ENCODE data around the gene MYOM1. TPM values are rescaled to one million over a fixed set of nuclear protein-coding genes. Genes with fewer than 3 reads are reported as not detected.

MYOM1 gene
- 0.42 TPM for polyA plus RNA-seq (2013, experiment 1 of 2)
- polyA plus RNA-seq (2013, experiment 2 of 2): 0.46 TPM

DNA sequence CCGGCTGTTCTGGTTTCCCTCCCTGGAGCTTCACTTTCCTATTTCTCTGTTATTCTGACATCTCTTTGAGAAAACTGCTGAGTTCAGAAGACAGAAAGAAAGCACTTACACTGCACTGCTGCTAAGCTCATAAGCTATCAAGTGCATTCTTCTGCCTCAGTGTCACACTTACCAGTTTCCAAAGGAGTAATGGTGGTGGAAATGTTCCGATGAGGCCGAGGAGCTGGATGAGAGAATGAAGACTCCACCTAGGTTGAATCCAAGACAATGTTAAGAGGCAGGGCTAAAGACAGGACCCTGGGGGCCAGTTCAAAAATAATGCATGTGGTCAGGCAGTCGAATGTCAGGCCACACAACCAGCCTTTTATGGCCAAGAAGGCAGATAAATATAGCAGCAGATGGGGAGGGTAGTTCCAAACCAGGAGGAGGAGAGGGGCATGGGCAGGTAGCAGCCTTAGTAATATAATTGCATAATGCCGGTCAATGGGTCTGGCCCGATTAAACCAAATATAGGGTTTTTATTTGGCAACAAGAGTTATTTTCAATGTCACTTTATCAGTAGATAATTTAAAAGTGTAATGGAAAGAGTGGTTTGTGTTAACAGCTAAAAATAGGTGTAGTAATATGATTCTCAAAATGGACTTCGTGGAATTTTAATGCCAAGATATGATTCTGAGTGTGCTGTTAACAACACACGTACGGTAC lies at the start of gene MYOM1:
Gene MYOM1 (minus strand): TSS at position 338 of the 705 bp plus-strand sequence. CDS start 4,745 bp downstream, outside the sequence.
- H3K4ac ChIP-seq (ENCODE audit: low read length): no peak within 1 kb of the TSS
- no peaks in the 10 kb centered on the region for H3K36me3 ChIP-seq (replicated peaks in 1 of 2; ENCODE audit: control insufficient read depth in 2 of 2, insufficient read depth in 2 of 2, low read length in 2 of 2)
- no CpG with 5 or more reads among the region's 9 CpGs for WGBS, 2 donors (ENCODE audit: extremely low coverage in 2 of 2, insufficient read length in 2 of 2, insufficient replicate concordance in 1 of 2)
- H4K91ac ChIP-seq (ENCODE audit: low read depth, low read length, poor library complexity): no peak within 1 kb of the TSS
- no peaks in the 10 kb centered on the region for H3K79me1 ChIP-seq (ENCODE audit: low read depth, low read length)
- H3K9me3 ChIP-seq (replicated peaks in 1 of 2; ENCODE audit: control insufficient read depth in 2 of 2, insufficient read depth in 1 of 2, low read depth in 1 of 2, low read length in 2 of 2): no peaks in the 10 kb centered on the region
- H2BK12ac ChIP-seq (ENCODE audit: low read length): no peak within 1 kb of the TSS
- H2BK5ac ChIP-seq (ENCODE audit: low read length): no peak within 1 kb of the TSS
- no peak for DNase-seq (ENCODE audit: low spot score)
- no peak within 1 kb of the TSS for H3K23ac ChIP-seq (ENCODE audit: low read depth, low read length, poor library complexity)
- H3K4me2 ChIP-seq (ENCODE audit: insufficient read depth, low read length, poor library complexity, severe bottlenecking): no peak within 1 kb of the TSS
- no peak within 1 kb of the TSS for H3K4me3 ChIP-seq (ENCODE audit: low read length in 2 of 2)
- H2AFZ ChIP-seq (ENCODE audit: low read length): peak within 1 kb of the TSS; percentile 66
- peaks cover 0 to 8% of the 10 kb centered on the region in 2 donors for H3K4me1 ChIP-seq (ENCODE audit: control insufficient read depth in 2 of 2, insufficient read depth in 1 of 2, low read depth in 1 of 2, low read length in 2 of 2)
- no peak within 1 kb of the TSS for H2BK15ac ChIP-seq (ENCODE audit: low read length)
- H2AK5ac ChIP-seq (ENCODE audit: low read depth, low read length): no peak within 1 kb of the TSS
- H3K18ac ChIP-seq (ENCODE audit: low read length): no peak within 1 kb of the TSS
- H2BK120ac ChIP-seq (ENCODE audit: low read depth, low read length): no peak within 1 kb of the TSS
- no peak within 1 kb of the TSS for H3K14ac ChIP-seq (ENCODE audit: low read length)
- no peak within 1 kb of the TSS for H4K8ac ChIP-seq (ENCODE audit: low read depth, low read length)
- H3K9ac ChIP-seq (ENCODE audit: low read depth, low read length, poor library complexity): no peak within 1 kb of the TSS
- no peak within 1 kb of the TSS for H3K27ac ChIP-seq (replicated peaks; ENCODE audit: low read length)
- H3K27me3 ChIP-seq (ENCODE audit: control insufficient read depth in 3 of 3, insufficient read depth in 3 of 3, low read depth in 1 of 3, low read length in 3 of 3): peaks cover 0 to 2% (median 0%) of the 10 kb centered on the region in 3 experiments

DNA sequence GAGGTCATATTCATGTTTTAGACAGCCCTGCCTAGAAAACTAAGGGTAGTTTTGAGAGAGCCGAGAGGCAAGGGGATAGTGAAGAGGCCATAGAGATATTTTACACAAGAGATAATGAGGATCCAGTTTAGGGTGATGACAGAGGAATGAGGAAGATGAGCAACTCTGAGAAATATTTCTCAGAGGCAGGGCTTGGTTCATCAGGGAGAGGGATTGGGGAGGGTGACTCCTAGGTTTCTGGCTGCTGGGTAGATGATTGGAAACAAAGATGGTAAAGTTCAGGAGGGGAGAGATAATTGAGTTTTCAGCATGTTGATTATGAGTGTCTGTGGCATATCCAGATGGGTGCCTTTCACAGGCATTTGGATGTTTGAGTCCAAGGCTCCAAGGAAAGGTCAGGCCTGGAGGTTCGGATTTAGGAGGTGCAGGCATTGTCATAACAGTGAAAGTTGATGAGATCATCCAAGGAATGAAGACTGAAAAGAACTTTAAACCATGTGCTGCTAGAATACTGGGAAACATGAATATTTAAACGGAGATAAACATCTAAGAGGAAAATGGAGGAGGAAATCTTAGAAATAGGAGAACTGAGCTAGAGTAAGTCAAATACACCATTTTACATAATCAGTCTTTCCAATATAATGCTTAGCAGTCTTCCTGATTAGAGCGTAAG lies 49.6 kb upstream of the MYOM1 start:
- H2AFZ ChIP-seq (ENCODE audit: low read length): no peak overlapping the region
- H2BK12ac ChIP-seq (ENCODE audit: low read length): no peak overlapping the region
- no peak overlapping the region for H2BK120ac ChIP-seq (ENCODE audit: low read depth, low read length)
- no peak overlapping the region for H2BK15ac ChIP-seq (ENCODE audit: low read length)
- no peak overlapping the region for H4K8ac ChIP-seq (ENCODE audit: low read depth, low read length)
- H3K23ac ChIP-seq (ENCODE audit: low read depth, low read length, poor library complexity): no peak overlapping the region
- peaks cover 2 to 23% of the 10 kb centered on the region in 2 donors for H3K36me3 ChIP-seq (replicated peaks in 1 of 2; ENCODE audit: control insufficient read depth in 2 of 2, insufficient read depth in 2 of 2, low read length in 2 of 2)
- no peak overlapping the region for H3K4ac ChIP-seq (ENCODE audit: low read length)
- H3K9me3 ChIP-seq (replicated peaks in 1 of 2; ENCODE audit: control insufficient read depth in 2 of 2, insufficient read depth in 1 of 2, low read depth in 1 of 2, low read length in 2 of 2): no peaks in the 10 kb centered on the region
- DNase-seq (ENCODE audit: low spot score): no peak
- no peak overlapping the region for H3K9ac ChIP-seq (ENCODE audit: low read depth, low read length, poor library complexity)
- no peak overlapping the region for H2AK5ac ChIP-seq (ENCODE audit: low read depth, low read length)
- WGBS, 2 donors (ENCODE audit: extremely low coverage in 2 of 2, insufficient read length in 2 of 2, insufficient replicate concordance in 1 of 2): no CpG with 5 or more reads among the region's 4 CpGs
- H3K79me1 ChIP-seq (ENCODE audit: low read depth, low read length): peaks cover 4% of the 10 kb centered on the region
- H2BK5ac ChIP-seq (ENCODE audit: low read length): no peak overlapping the region
- H3K4me1 ChIP-seq (ENCODE audit: control insufficient read depth in 2 of 2, insufficient read depth in 1 of 2, low read depth in 1 of 2, low read length in 2 of 2): peaks cover 0 to 1% of the 10 kb centered on the region in 2 donors
- no peak overlapping the region for H3K18ac ChIP-seq (ENCODE audit: low read length)
- no peaks in the 10 kb centered on the region for H3K27me3 ChIP-seq (ENCODE audit: control insufficient read depth in 3 of 3, insufficient read depth in 3 of 3, low read depth in 1 of 3, low read length in 3 of 3)
- H3K14ac ChIP-seq (ENCODE audit: low read length): no peak overlapping the region
- no peak overlapping the region for H3K4me3 ChIP-seq (ENCODE audit: low read length in 2 of 2)
- no peak overlapping the region for H3K27ac ChIP-seq (replicated peaks; ENCODE audit: low read length)
- H4K91ac ChIP-seq (ENCODE audit: low read depth, low read length, poor library complexity): no peak overlapping the region
- no peak overlapping the region for H3K4me2 ChIP-seq (ENCODE audit: insufficient read depth, low read length, poor library complexity, severe bottlenecking)

DNA sequence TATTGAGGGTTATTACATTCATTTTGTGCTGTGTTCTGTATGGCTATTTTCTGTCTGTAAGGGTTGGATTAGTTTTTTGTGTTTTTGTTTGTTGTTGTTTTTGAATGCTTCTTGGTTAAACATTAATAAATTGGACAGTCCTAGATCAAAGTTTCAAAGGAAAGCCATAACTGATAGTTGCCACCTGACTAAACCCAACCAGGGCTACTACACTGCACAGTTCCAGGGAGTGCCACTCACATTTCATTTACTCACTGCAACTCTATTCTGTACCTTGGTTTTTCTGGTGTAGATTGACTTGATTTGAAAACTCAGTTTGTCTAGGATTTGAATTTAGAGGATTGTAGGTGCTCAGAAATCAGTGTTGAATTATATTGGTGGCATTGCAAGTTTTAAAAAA lies 48.5 kb upstream of the MYOM1 start:
- DNase-seq (ENCODE audit: low spot score): no peak
- H4K91ac ChIP-seq (ENCODE audit: low read depth, low read length, poor library complexity): no peak overlapping the region
- no peak overlapping the region for H2BK120ac ChIP-seq (ENCODE audit: low read depth, low read length)
- no peak overlapping the region for H2AFZ ChIP-seq (ENCODE audit: low read length)
- H3K27ac ChIP-seq (replicated peaks; ENCODE audit: low read length): no peak overlapping the region
- H2BK5ac ChIP-seq (ENCODE audit: low read length): no peak overlapping the region
- no peak overlapping the region for H3K9ac ChIP-seq (ENCODE audit: low read depth, low read length, poor library complexity)
- H3K9me3 ChIP-seq (replicated peaks in 1 of 2; ENCODE audit: control insufficient read depth in 2 of 2, insufficient read depth in 1 of 2, low read depth in 1 of 2, low read length in 2 of 2): no peaks in the 10 kb centered on the region
- H3K79me1 ChIP-seq (ENCODE audit: low read depth, low read length): peaks cover 4% of the 10 kb centered on the region
- no peak overlapping the region for H2AK5ac ChIP-seq (ENCODE audit: low read depth, low read length)
- no peak overlapping the region for H3K14ac ChIP-seq (ENCODE audit: low read length)
- no peak overlapping the region for H3K4ac ChIP-seq (ENCODE audit: low read length)
- no peaks in the 10 kb centered on the region for H3K27me3 ChIP-seq (ENCODE audit: control insufficient read depth in 3 of 3, insufficient read depth in 3 of 3, low read depth in 1 of 3, low read length in 3 of 3)
- H4K8ac ChIP-seq (ENCODE audit: low read depth, low read length): no peak overlapping the region
- no peak overlapping the region for H3K4me2 ChIP-seq (ENCODE audit: insufficient read depth, low read length, poor library complexity, severe bottlenecking)
- no peak overlapping the region for H3K4me3 ChIP-seq (ENCODE audit: low read length in 2 of 2)
- no peak overlapping the region for H2BK12ac ChIP-seq (ENCODE audit: low read length)
- H3K18ac ChIP-seq (ENCODE audit: low read length): no peak overlapping the region
- H2BK15ac ChIP-seq (ENCODE audit: low read length): no peak overlapping the region
- H3K36me3 ChIP-seq (replicated peaks in 1 of 2; ENCODE audit: control insufficient read depth in 2 of 2, insufficient read depth in 2 of 2, low read length in 2 of 2): peaks cover 0 to 13% of the 10 kb centered on the region in 2 donors
- H3K23ac ChIP-seq (ENCODE audit: low read depth, low read length, poor library complexity): no peak overlapping the region
- peaks cover 2 to 7% of the 10 kb centered on the region in 2 donors for H3K4me1 ChIP-seq (ENCODE audit: control insufficient read depth in 2 of 2, insufficient read depth in 1 of 2, low read depth in 1 of 2, low read length in 2 of 2)

DNA sequence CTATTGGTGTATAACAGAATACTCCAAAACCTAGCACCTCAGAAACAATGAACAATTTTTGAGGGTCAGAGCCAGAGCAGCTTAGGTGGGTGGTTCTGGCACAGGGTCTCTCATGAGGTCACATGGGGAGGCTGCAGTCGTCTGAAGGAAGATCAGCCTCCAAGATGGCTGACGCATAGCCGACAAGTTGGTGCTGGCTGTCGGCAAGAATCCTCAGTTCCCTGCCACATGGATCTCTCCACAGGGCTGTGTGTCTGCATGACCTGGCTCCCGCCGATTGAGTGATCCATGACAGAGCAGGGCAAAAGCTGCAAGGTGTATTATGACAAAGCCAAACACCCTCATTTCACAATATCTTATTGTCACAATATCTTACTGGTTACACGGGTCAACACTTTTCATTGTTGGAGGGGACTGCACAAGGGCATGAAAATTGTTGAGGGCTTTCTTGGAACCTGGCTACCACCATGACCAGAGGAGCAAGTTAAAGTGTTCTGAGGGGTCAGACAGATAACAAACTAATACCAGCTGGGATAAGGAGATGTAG lies 46.4 kb upstream of the MYOM1 start:
- Histone ChIP-seq H3K4me3 (ENCODE audit: low read length in 2 of 2) (no peak overlapping the region), H3K27me3 (ENCODE audit: control insufficient read depth in 3 of 3, insufficient read depth in 3 of 3, low read depth in 1 of 3, low read length in 3 of 3) (no peaks in the 10 kb centered on the region), H3K14ac (ENCODE audit: low read length) (no peak overlapping the region), H2BK15ac (ENCODE audit: low read length) (no peak overlapping the region), H3K36me3 (replicated peaks in 1 of 2; ENCODE audit: control insufficient read depth in 2 of 2, insufficient read depth in 2 of 2, low read length in 2 of 2) (no peaks in the 10 kb centered on the region), H2AK5ac (ENCODE audit: low read depth, low read length) (no peak overlapping the region), H2BK12ac (ENCODE audit: low read length) (no peak overlapping the region), H3K9ac (ENCODE audit: low read depth, low read length, poor library complexity) (no peak overlapping the region), H3K79me1 (ENCODE audit: low read depth, low read length) (peaks cover 9% of the 10 kb centered on the region), H3K23ac (ENCODE audit: low read depth, low read length, poor library complexity) (no peak overlapping the region), H3K4me1 (ENCODE audit: control insufficient read depth in 2 of 2, insufficient read depth in 1 of 2, low read depth in 1 of 2, low read length in 2 of 2) (peaks cover 6 to 8% of the 10 kb centered on the region in 2 donors), H4K8ac (ENCODE audit: low read depth, low read length) (no peak overlapping the region), H2BK5ac (ENCODE audit: low read length) (no peak overlapping the region), H3K18ac (ENCODE audit: low read length) (no peak overlapping the region), H2BK120ac (ENCODE audit: low read depth, low read length) (no peak overlapping the region), H2AFZ (ENCODE audit: low read length) (no peak overlapping the region), H3K4me2 (ENCODE audit: insufficient read depth, low read length, poor library complexity, severe bottlenecking) (no peak overlapping the region), H4K91ac (ENCODE audit: low read depth, low read length, poor library complexity) (no peak overlapping the region), H3K27ac (replicated peaks; ENCODE audit: low read length) (no peak overlapping the region), H3K9me3 (replicated peaks in 1 of 2; ENCODE audit: control insufficient read depth in 2 of 2, insufficient read depth in 1 of 2, low read depth in 1 of 2, low read length in 2 of 2) (no peaks in the 10 kb centered on the region), H3K4ac (ENCODE audit: low read length) (no peak overlapping the region)
- DNase-seq (ENCODE audit: low spot score): no peak
- no CpG with 5 or more reads among the region's 7 CpGs for whole genome bisulfite sequencing, 2 donors (ENCODE audit: extremely low coverage in 2 of 2, insufficient read length in 2 of 2, insufficient replicate concordance in 1 of 2)
